ENCODE results near the gene MPPED1. TPM values are rescaled to one million over a fixed set of nuclear protein-coding genes. Genes with fewer than 3 reads are reported as not detected.

Gene MPPED1
- total RNA-seq, 1 experiment from 2014 or later: 0.28 TPM

DNA sequence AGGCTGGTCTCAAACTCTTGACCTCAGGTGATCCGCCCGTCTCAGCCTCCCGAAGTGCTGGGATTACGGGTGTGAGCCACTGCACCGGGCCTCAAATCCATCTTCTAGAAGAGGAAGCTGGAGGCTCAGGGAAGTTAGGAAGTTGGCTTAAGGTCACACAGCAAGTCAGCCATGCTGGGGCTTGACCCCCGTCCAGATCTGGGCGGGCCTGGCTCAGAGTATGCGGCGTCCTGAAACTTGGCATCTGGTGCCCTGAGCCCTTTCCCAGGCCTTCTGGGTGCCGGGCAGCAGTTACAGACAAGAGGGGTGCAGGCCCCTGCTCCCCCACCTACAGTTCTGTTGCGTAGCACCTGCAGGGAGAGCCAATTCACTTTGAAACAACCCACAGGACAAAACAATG lies 11.2 kb downstream of the MPPED1 start:
- Histone ChIP-seq H4K91ac (ENCODE audit: insufficient read length, low read depth, low read length) (no peak overlapping the region), H4K5ac (ENCODE audit: insufficient read length, low read depth, low read length) (no peak overlapping the region), H2BK5ac (ENCODE audit: insufficient read length, low read length) (no peak overlapping the region), H2AFZ (ENCODE audit: low read length) (no peak overlapping the region), H2AK5ac (ENCODE audit: insufficient read length, low read length) (no peak overlapping the region), H2BK12ac (ENCODE audit: insufficient read length, low read depth, low read length) (no peak overlapping the region), H3K4me2 (ENCODE audit: insufficient read depth, insufficient read length, low read length) (no peak overlapping the region), H3K27me3 (ENCODE audit: insufficient read depth, low read length) (no peaks in the 10 kb centered on the region), H3K27ac (ENCODE audit: insufficient read length, low read depth, low read length) (no peak overlapping the region), H3K14ac (ENCODE audit: insufficient read depth, low read length) (no peak overlapping the region), H2BK15ac (ENCODE audit: low read depth, low read length) (no peak overlapping the region), H4K20me1 (ENCODE audit: control insufficient read depth, insufficient read depth, insufficient read length) (no peaks in the 10 kb centered on the region), H3K9ac (ENCODE audit: extremely low read depth, insufficient read length, low read length) (no peak overlapping the region), H2BK120ac (ENCODE audit: low read depth, low read length, poor library complexity, severe bottlenecking) (no peak overlapping the region), H3T11ph (ENCODE audit: low read length) (no peak overlapping the region), H3K79me2 (ENCODE audit: insufficient read depth, low read length) (no peaks in the 10 kb centered on the region), H4K8ac (replicated peaks; ENCODE audit: insufficient read length, low read depth, low read length) (no peak overlapping the region), H3K23ac (ENCODE audit: insufficient read length, low read depth, low read length) (no peak overlapping the region), H3K4ac (ENCODE audit: low read depth, low read length) (no peak overlapping the region), H3K23me2 (ENCODE audit: insufficient read length, low read depth, low read length, poor library complexity, severe bottlenecking) (no peaks in the 10 kb centered on the region), H2BK20ac (ENCODE audit: low read depth, low read length, poor library complexity, severe bottlenecking) (no peak overlapping the region), H3K18ac (ENCODE audit: insufficient read length, low read depth, low read length) (no peak overlapping the region), H3K56ac (ENCODE audit: insufficient read length, low read depth, low read length) (no peak overlapping the region), H3K9me3 (ENCODE audit: control insufficient read depth, low read depth, low read length) (no peaks in the 10 kb centered on the region), H3K79me1 (ENCODE audit: insufficient read depth, low read depth, low read length, poor library complexity, severe bottlenecking) (no peaks in the 10 kb centered on the region), H3K4me1 (ENCODE audit: insufficient read depth, low read length) (no peaks in the 10 kb centered on the region)
- TF ChIP-seq, protein P1, sequence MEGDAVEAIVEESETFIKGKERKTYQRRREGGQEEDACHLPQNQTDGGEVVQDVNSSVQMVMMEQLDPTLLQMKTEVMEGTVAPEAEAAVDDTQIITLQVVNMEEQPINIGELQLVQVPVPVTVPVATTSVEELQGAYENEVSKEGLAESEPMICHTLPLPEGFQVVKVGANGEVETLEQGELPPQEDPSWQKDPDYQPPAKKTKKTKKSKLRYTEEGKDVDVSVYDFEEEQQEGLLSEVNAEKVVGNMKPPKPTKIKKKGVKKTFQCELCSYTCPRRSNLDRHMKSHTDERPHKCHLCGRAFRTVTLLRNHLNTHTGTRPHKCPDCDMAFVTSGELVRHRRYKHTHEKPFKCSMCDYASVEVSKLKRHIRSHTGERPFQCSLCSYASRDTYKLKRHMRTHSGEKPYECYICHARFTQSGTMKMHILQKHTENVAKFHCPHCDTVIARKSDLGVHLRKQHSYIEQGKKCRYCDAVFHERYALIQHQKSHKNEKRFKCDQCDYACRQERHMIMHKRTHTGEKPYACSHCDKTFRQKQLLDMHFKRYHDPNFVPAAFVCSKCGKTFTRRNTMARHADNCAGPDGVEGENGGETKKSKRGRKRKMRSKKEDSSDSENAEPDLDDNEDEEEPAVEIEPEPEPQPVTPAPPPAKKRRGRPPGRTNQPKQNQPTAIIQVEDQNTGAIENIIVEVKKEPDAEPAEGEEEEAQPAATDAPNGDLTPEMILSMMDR (conservative IDR thresholded peaks at IDR 0.05): no peak
- Mint-ChIP-seq H3K27ac (no peak overlapping the region), H3K4me3 (no peak overlapping the region; a peak in 1 of 5 replicates), H3K36me3 (ENCODE audit: insufficient read depth in 1 of 3, low read depth in 3 of 3) (no peaks in the 10 kb centered on the region), H3K4me1 (peaks cover 7 to 41% of the 10 kb centered on the region in 2 experiments), H3K9me3 (no peaks in the 10 kb centered on the region; a peak in 1 of 5 replicates), H3K27me3 (ENCODE audit: low read depth) (peaks cover 4% of the 10 kb centered on the region)
- WGBS (ENCODE audit: extremely low coverage, insufficient read length, low lambda C conversion rate): no CpG with 5 or more reads among the region's 11 CpGs
- DNase-seq: no peak

Measured in H9 (cell line).